HG02943 (cell line): ENCODE results near the gene FGF3.
"Not testable (repeated sequence)": the region's sequence is repeated elsewhere in the genome, so short reads cannot be mapped to it uniquely, and the experiment has no call there.

ENCODE experiments used
- ATAC-seq: cut with Tn5 transposase; IDR thresholded peaks from one replicate; pipeline ENCODE4 v1.9.1; 2021; ENCODE audit warnings: mild to moderate bottlenecking, low read depth, moderate library complexity; ENCODE audit not compliant: unreplicated experiment

Gene FGF3

GRCh38 chr11:69774354-69775162 lies 44.7 kb downstream of the FGF3 start:
- no peak for ATAC-seq

- ATAC-seq = no peak
These were observed 45.4 kb downstream of the FGF3 start for GRCh38 chr11:69773626-69774353.

GRCh38 chr11:69771466-69771865 lies 47.8 kb downstream of the FGF3 start:
- ATAC-seq = no peak

- no peak for ATAC-seq
These were observed 48.7 kb downstream of the FGF3 start for GRCh38 chr11:69770540-69770939.

- no peak for ATAC-seq
These were observed 53.7 kb downstream of the FGF3 start for GRCh38 chr11:69765498-69765995.

- not testable (repeated sequence) for ATAC-seq
These were observed 54.3 kb downstream of the FGF3 start for GRCh38 chr11:69764918-69765317.

- ATAC-seq = no peak
These were observed 58.9 kb downstream of the FGF3 start for GRCh38 chr11:69760319-69760718.
